ENCODE results near the gene CLP1.
"Not testable (repeated sequence)": the region's sequence is repeated elsewhere in the genome, so short reads cannot be mapped to it uniquely, and the experiment has no call there.

CLP1 gene

DNA sequence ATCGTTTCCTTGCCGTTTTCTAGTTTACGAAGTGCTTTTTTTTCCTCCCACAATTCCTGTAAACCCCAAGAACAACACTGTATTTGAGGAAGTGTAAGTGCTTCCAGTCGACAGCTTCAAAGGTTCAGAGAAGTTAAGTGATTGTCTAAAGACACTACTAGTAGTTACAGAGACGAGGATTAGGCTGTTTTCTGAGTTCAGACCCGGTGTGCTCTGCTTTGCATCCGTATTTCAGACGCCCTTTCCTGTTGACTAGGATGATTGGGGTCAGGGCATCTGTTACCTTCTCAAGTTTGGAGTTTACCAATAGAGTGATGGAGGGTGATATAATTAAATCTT lies 430 bp downstream of the CLP1 start:
- in situ Hi-C loops (cut with MboI; ENCODE audit: low sequenced_read_pairs): no loop called here

DNA sequence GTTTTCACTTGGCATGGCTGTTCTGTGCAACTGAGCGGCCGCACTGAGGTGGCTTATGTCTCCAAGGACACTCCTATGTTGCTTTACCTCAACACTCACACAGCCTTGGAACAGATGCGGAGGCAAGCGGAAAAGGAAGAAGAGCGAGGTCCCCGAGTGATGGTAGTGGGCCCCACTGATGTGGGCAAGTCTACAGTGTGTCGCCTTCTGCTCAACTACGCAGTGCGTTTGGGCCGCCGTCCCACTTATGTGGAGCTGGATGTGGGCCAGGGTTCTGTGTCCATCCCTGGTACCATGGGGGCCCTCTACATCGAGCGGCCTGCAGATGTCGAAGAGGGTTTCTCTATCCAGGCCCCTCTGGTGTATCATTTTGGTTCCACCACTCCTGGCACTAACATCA lies 2.1 kb downstream of the CLP1 start:
- in situ Hi-C loops (cut with MboI; ENCODE audit: low sequenced_read_pairs): no loop called here

DNA sequence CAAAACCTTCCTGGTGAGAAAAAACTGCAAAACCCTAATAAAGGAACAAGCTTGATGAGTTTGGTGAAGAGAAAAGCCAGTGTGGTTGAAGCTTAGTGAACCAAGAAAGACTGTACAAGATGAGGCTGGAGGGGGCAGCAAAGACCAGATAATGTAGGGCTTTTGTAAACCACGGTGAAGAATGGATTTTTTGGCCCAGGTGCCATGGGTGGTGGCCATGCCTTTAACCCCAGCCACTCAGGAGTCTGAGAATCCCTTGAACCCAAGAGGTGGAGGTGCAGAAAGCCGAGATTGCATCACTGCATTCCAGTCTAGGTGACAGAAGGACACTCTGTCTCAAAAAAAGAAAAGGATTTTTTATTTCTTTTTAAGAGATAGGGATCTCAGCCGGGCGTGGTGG lies 5.3 kb downstream of the CLP1 start:
- in situ Hi-C loops (cut with MboI; ENCODE audit: low sequenced_read_pairs): no loop called here

DNA sequence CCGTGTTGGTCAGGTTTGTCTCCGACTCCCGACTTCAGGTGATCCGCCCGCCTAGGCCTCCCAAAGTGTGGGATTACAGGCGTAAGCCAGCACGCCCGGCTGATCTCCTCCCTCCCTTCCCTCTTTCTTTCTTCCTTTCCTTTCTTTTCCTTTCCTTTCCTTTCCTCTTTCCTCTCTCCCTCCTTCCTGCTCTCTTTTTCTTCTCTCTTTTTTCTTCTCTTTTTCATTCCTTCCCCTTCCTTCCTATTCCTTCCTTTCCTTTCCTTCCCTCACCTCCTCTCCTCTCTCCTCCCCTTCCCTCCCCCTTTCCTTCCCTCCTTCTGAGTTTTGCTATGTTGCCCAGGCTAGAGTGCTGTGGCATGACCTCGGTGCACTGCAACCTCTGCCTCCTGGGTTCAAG lies 6.4 kb downstream of the CLP1 start:
- in situ Hi-C loops (cut with MboI; ENCODE audit: low sequenced_read_pairs): no loop called here

DNA sequence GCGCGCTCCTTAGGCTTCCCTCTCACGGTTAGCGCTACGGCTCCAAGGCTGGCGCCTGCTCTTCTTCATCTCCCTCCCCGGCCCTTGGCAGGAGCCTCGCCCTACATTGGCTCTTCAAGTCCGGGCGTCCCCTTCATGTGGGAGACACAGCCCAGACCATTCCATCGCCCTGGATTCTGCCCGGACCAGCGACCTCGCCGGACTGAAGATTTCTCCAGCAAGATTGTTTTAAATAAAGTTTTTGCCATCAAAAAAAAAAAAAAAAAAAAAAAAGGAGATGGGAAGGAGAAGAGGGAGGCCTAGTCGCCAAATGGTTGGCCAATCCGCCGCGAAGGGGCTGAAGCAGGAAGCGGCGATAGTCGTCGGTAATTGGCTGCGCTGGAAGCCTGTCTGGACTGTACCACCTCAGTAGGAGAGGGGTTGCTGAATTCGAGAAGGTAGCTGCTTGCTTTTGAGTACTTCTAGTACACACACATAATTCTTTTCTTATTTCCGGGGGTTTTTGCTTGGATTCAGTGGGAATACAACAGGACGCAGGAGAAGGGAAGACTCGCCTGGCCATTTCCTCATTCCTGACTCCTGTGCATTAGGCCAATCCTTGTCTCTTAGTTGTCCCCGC lies 9.7 kb downstream of the CLP1 start:
- in situ Hi-C loops (cut with MboI; ENCODE audit: low sequenced_read_pairs): no loop called here

DNA sequence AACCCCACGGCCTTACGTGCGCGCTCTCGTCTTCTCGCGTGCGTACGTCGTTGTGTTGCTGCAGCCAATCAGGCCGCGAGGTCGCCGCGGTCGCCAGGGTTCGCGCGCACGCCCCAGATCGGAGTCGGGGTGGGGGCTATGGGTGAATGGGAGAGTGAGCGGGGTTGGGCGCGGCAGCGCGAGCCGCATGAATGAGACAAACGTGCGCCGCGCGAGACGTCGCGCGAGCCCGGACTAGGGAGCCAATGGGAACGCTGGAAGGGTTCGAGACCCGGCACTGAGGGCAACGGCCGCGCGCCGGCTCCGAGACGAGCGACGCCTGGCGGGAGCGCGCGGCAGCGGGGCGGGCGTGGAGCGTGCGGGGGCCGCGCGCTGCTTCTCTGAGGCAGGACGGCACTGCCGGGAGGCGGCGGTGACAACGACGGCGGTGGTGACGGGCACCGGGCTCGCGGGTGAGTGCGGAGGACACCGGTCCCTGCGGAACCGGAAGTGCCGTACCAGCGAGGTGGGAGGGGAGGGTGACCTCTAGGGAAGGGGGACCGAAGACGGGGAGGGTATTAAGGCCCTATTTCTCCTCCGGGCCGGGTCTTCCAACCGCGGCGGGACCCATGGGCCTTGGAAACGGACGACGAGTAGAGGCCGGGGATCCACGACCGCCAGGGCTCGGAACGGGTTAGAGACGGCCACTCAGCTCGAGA lies 10.3 kb downstream of the CLP1 start, which contains the start of gene ZDHHC5:
Gene ZDHHC5, plus strand, starts transcription at position 379 of the 698 bp plus-strand sequence. CDS start 4,977 bp downstream, outside the sequence.
- in situ Hi-C loops (cut with MboI; ENCODE audit: low sequenced_read_pairs): no loop called here

DNA sequence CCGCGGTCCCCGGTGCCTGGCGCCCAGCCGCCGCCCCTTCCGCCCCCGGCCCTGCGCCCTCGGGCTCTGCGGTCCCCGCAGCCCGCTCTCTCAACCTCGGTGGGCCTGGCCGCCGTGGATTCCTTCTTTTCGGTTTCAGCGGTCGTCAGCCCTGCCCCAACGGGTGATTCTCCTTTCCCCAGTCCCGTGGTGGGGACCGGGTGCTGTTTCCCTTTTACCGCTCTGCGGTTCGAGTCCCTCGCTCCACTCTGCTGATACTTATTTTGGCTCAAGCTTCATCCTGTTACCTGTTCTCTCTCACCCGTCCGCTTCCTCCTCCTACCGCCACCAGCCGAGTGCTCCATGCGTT lies 10.8 kb downstream of the CLP1 start:
- in situ Hi-C loops (cut with MboI; ENCODE audit: low sequenced_read_pairs): no loop called here

DNA sequence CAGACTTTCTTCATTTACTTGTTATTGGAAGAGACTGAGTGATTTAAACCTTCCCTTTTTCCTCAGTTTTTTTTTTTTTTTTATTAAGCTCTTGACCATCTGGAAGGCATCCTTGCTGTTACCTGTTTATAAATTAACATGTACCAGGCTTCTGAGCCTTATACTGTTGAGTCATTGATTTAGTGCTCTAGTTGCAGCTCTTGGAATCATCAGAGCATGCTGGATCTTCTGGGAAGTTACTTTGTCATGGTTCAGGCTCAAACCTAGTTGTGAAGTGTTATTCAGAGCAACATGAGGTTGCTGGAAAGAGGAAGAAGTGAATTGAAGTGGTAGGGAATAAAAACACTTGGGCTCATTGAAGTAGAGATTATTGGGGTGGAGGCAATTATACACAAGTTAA lies 16.7 kb downstream of the CLP1 start:
- in situ Hi-C loops (cut with MboI; ENCODE audit: low sequenced_read_pairs): no loop called here

DNA sequence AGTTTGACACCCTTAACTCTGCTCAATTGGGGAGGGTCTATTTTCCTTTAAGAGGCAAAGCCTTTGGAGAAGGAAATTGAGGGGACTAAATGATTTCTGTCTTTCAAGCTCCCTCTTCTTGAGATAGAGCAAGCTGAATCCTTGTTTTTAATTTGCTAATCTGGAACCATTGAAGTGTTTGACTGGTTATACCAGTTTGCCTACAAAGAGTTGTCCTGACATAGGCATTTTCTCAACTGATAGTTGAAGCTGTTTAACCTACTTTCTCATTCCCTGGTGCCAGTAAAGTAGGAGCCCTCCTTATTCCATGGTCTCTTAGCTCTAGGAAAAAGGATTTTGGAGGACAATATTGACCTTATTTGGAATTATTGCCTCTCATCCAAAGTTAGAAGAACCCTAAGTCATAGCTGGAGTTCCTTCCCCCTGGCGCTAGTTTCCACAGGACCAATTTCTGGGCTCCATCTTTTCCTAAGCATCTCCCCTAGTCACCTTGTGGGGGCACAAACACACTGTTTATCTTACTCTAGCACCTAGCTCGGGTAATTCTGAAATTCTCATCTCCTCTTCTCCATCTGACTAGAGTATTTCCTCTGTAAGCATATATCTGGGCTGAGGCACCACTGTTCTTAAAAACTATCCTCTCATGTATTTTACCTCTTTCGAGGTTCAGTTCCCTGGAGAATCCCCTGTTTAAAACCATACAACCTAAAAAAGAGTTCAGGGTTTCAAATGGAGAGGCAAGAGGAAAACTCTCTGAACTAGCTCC lies 17.8 kb downstream of the CLP1 start:
- in situ Hi-C loops (cut with MboI; ENCODE audit: low sequenced_read_pairs): no loop called here

DNA sequence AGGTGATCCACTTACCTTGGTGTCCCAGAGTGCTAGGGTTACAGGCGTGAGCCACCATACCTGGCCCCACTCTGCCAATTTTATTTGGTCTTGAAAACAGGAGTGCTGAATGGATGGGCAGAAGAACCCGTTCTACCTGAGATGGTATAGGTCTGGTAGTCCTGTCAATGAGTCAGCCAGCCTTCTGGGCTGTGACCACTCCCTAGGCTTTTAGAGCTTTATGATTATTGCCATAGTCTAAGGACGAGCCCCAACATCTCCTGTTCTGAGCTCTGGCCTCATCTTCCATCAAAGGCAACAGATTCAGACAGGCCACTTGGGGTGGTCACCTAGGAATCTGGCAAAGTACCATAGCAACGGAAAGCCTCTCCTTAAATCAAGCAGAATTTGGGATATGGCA lies 21.8 kb downstream of the CLP1 start:
- in situ Hi-C loops (cut with MboI; ENCODE audit: low sequenced_read_pairs): no loop called here

DNA sequence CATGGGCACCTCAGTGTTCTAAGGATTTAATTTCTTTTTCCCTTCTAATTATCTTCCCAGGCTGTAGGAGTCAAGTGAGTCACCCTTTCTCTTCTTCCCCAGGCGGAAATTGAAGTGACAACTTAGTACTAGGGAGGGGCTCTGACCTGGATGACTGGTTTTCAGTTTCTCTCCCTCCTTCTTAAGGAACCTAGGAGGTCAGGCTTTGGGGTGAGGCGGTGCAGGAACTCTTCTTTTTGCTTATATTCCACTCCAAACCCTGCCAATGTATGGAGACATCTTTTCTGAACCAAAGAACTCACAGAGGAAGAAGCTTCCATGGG lies 23.0 kb downstream of the CLP1 start:
- in situ Hi-C loops (cut with MboI; ENCODE audit: low sequenced_read_pairs): no loop called here

DNA sequence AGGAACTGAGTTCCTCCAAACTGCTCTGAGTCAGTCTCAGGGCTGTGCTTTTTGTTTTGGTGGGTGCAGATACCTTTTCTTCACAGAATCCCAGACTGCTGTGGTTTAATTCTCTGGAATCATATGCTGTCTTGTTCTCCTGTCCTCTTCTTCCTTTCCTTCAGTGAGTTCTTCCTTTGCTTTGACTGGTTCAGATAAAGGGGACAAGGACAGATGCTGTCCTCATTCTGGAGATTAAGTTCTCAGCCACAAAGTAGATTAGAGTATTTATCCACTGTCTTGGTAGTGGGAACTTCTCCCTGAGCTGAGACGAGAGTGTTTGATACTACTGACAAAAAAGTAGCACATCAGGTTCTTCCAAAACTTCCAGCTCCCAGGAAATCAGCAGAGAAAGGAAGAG lies 23.6 kb downstream of the CLP1 start:
- in situ Hi-C loops (cut with MboI; ENCODE audit: low sequenced_read_pairs): no loop called here

DNA sequence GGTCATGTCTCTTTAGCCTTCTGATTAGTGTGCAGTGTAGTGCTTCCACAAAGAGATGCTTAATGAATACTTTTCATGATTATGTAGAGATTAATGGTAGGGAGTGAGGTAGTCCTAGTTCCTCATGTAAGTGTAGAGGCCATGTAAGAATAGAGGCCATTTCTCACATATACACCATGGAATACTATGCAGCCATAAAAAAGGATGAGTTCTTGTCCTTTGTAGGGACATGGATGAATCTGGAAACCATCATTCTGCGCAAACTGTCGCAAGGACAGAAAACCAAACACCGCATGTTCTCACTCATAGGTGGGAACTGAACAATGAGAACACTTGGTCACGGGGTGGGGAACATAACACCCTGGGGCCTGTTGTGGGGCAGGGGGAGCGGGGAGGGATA lies 32.9 kb downstream of the CLP1 start:
- in situ Hi-C loops (cut with MboI; ENCODE audit: low sequenced_read_pairs): not testable (repeated sequence)

DNA sequence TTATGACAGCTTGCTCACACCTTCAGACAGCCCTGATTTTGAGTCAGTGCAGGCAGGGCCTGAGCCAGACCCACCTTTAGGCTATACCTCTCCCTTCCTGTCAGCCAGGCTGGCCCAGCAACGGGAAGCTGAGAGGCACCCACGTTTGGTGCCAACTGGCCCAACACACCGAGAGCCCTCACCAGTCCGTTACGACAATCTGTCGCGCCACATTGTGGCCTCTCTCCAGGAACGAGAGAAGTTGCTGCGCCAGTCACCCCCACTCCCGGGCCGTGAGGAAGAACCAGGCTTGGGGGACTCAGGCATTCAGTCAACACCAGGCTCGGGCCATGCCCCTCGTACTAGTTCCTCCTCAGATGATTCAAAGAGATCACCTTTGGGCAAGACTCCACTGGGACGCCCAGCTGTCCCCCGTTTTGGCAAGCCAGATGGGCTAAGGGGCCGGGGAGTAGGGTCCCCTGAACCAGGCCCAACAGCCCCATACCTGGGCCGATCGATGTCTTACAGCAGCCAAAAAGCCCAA lies 41.3 kb downstream of the CLP1 start:
- in situ Hi-C loops (cut with MboI; ENCODE audit: low sequenced_read_pairs): no loop called here

DNA sequence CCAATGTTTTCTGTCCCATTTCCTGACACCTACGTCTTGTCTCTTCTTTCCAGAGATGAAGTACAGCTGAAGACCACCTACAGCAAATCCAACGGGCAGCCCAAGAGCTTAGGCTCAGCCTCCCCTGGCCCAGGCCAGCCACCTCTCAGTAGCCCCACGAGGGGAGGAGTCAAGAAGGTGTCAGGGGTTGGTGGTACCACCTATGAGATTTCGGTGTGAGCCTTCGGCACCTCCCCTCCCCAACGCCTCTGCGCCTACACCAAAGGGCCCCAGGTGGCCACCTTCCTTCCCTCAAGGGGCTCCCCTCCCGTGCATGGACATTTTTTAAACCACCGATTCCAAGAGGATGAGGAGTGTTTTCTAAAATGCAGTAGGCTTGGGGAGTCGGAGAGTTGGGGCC lies 42.3 kb downstream of the CLP1 start:
- in situ Hi-C loops (cut with MboI; ENCODE audit: low sequenced_read_pairs): no loop called here

DNA sequence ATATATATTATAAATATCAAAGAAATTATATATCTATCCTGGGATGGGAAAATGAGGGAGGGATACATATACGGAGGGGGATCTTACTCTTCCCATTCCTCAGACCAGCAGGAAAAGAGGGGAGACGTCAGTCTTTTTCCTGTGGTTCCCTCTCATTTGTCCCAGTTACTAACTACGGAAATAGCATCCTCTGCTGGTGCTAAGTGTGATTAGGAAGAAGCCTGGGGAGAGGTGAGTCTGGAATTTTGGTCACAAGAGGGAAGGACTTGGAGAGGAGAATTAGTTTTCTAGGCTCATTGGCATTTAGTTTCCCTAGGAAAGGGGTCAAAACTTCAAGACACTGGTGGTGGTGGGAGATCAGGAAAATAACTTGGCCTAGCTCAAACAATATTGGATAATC lies 42.9 kb downstream of the CLP1 start:
- in situ Hi-C loops (cut with MboI; ENCODE audit: low sequenced_read_pairs): no loop called here

DNA sequence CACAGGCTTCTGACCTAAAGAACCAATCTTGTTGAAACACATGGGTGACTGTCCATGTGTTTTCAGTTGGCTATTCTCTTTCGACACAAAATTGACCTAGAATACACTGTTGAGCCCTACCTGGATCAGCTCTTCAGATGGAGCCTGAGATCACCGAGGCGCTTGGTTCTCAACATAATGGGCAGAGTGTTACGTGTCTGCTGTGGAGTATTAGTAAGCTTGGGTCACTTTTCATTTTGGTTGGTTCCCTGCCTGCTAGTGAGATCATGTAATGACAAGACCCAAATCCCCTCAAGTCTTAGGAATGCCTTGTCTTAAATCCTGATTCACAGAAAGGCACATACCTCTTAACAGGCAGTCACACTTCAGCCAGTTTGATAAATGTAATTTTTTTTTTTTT lies 45.8 kb downstream of the CLP1 start:
- in situ Hi-C loops (cut with MboI; ENCODE audit: low sequenced_read_pairs): no loop called here

DNA sequence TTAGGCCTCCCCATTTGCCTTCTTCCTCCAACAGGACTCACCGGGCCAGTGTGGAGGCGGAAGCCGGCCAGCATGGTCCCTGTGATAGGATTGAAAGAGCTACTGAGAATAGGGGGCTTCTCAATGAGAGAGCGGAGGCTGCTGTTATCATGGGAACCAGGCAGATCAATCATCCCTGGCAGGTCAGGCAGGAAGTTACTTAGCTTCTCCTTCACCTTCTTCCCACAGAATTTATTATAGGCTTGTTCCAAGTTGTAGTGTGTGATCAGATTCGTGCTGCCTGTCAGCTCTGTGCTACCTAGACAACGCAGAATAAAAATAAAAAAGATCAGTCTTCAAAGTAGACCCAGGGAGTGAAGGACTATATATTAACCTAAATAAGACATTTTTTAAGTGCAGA lies 47.4 kb downstream of the CLP1 start:
- in situ Hi-C loops (cut with MboI; ENCODE audit: low sequenced_read_pairs): no loop called here

DNA sequence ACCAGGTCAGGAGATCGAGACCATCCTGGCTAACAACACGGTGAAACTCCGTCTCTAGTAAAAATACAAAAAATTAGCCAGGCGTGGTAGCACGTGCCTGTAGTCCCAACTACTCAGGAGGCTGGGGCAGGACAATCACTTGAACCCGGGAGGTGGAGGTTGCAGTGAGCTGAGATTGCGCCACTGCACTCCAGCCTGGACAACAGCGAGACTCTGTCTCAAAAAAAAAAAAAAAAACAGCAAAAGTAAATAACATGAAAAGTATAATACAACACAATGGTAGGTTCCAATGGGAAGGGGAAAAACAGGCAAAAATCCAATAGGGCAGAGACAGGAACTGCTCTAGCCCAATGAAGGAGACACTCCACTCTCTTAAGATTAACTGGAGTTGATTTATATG lies 47.9 kb downstream of the CLP1 start:
- in situ Hi-C loops (cut with MboI; ENCODE audit: low sequenced_read_pairs): not testable (repeated sequence)

DNA sequence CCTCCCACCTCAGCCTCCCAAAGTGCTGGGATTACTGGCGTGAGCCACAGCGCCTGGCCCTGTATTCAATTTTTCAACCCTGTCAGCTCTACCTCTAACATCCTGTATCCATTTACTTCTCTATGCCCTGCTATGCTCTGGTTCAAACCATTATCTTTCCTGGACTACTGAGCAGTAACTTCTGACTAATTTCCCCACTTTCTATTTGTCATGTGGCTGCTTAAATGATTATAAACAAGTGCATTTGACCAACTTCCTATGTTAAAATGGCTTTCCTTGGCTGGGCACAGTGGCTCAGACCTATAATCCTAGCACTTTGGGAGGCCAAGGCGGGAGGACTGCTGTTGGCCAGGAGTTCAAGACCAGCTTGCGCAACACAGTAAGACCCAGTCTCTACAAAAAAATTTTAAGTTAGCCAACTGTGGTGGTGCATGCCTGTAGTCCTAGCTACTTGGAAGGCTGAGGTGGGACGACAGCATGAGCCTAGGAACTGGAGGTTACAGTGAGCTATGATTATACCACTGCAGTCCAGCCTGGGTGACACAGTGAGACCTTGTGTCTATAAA lies 52.3 kb downstream of the CLP1 start:
- in situ Hi-C loops (cut with MboI; ENCODE audit: low sequenced_read_pairs): no loop called here
